D721Med (cell line): ENCODE results near the gene CCNK.

Source experiments
- DNase-seq: peaks from one replicate; pipeline ENCODE4 v3.0.0; 2011; ENCODE audit warnings: low spot score; ENCODE audit not compliant: insufficient read length
- FAIRE-seq: peaks from 2 replicates; lab custom pipeline; 2011; peaks lifted over from hg19 to GRCh38; lab: Jason Lieb, UNC
- TF ChIP-seq, protein P1 (sequence below): IDR thresholded peaks from 2 replicates; pipeline ENCODE4 v1.5.1; 2012; ENCODE audit warnings: mild to moderate bottlenecking, control low read depth; ENCODE audit not compliant: insufficient read depth; ENCODE audit errors: missing control alignments

CCNK gene

DNA sequence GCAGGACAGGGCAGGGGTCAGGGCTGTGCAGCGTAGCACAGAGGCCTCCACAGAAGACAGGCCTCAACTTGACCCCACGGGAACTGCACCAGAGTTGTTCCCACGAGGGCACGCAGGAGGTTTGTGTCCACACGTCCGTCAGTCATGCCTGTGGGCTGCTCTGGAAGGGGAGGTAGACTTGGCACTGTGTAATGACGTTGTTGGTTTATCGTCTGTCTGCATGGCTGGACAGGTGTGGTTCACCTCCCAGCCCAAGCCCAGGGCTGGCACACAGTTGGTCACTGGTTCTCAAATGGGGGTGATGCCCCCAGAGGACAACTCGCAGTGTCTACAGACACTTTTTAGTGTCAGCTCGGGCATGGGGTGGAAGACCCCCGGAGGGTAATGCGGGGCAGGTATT, 45.8 kb downstream of the CCNK start:
- TF ChIP-seq, protein P1, sequence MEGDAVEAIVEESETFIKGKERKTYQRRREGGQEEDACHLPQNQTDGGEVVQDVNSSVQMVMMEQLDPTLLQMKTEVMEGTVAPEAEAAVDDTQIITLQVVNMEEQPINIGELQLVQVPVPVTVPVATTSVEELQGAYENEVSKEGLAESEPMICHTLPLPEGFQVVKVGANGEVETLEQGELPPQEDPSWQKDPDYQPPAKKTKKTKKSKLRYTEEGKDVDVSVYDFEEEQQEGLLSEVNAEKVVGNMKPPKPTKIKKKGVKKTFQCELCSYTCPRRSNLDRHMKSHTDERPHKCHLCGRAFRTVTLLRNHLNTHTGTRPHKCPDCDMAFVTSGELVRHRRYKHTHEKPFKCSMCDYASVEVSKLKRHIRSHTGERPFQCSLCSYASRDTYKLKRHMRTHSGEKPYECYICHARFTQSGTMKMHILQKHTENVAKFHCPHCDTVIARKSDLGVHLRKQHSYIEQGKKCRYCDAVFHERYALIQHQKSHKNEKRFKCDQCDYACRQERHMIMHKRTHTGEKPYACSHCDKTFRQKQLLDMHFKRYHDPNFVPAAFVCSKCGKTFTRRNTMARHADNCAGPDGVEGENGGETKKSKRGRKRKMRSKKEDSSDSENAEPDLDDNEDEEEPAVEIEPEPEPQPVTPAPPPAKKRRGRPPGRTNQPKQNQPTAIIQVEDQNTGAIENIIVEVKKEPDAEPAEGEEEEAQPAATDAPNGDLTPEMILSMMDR: no peak
- no peak for DNase-seq

DNA sequence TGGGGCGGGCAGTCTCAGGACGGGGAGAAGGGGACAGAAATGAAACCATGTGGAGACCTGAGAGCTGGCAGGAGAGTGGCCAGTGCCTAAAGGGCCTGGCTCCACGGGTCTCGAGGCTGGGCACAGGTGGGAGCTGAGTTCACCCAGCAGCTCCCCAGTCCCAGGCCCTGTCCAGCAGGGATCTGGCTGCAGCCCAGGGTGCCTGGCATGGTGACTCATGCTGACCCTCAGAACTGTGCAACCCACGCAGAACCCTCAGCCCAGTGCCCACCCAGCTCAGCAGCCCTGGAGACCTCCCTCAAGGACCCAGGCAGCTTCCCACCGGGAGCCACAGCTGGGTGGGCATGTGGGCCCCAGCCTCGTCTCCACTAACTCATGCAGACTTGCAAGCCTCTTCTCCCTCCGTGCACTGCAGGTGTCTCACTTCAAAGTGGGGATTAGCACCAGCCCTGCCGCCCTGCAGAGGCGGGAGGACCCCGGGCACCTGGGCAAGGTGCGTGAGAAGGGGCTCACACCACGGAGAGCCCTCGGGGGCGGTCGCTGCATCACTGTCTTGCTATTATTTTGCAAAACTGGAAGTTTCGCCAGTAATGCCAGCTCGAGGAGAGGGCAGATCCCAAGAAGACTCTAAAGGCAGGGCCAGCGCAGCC, 46.3 kb downstream of the CCNK start:
- DNase-seq (no peak), FAIRE-seq (no peak)
- TF ChIP-seq, protein P1: no peak

More for the DNA sequence above, 45.8 kb downstream of the CCNK start:
- FAIRE-seq: no peak

DNA sequence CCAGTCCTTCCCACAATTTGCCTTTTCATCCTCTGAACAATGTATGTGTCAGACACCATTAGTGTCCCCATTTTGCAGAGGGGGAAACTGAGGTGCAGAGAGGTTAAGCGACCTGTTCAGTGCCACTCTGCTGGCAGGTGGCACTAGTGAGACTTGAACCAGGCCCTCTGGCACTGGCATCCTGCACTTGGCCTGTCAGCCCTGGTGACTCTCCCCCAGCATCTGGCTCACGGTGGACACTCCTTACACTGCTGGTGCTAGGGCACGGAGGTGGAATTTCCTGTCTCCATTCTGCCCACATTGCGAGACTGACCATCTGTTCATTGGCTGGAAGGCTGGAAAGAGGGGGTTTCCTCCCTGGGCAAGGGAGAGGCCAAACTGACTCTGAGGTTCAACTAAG, 48.7 kb downstream of the CCNK start:
- TF ChIP-seq, protein P1: peak; percentile 13
- no peak for DNase-seq

DNA sequence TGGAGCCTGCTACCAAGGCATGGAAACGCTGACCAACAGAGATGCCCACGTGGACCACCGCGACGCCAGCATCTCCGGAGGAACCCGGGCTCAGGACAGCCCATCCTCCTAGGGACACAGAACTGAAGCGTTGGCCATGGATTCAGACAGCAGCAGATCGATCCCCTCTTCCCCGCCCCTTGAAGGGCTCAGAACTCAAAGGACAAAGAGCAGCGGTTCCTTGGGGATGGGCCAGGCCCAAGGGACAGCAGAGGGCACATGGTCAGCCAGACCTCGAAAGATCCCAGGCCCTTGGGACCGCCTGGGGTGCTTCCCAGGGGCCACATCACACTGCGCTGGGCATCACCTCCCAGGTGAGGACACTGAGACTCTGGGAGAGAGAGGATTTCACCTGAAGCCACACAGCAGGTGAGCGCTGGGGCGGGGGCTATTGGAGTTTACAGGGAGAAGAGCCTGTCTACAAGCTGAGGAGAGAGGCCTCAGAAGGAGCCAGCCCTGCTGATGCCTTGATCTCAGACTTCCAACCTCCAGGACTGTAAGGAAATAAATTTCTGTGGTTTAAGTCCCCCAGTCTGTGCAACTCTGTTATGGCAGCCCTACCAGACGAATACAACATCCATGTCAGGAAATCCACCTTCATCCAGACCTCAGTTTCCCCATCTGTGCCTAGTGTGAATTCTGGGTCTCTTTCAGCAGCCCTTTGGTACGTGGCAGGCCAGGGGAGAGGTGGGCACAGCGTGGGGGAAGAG, 49.4 kb downstream of the CCNK start:
- FAIRE-seq: no peak
- TF ChIP-seq, protein P1: no peak

More for the DNA sequence above, 48.7 kb downstream of the CCNK start:
- no peak for FAIRE-seq

DNA sequence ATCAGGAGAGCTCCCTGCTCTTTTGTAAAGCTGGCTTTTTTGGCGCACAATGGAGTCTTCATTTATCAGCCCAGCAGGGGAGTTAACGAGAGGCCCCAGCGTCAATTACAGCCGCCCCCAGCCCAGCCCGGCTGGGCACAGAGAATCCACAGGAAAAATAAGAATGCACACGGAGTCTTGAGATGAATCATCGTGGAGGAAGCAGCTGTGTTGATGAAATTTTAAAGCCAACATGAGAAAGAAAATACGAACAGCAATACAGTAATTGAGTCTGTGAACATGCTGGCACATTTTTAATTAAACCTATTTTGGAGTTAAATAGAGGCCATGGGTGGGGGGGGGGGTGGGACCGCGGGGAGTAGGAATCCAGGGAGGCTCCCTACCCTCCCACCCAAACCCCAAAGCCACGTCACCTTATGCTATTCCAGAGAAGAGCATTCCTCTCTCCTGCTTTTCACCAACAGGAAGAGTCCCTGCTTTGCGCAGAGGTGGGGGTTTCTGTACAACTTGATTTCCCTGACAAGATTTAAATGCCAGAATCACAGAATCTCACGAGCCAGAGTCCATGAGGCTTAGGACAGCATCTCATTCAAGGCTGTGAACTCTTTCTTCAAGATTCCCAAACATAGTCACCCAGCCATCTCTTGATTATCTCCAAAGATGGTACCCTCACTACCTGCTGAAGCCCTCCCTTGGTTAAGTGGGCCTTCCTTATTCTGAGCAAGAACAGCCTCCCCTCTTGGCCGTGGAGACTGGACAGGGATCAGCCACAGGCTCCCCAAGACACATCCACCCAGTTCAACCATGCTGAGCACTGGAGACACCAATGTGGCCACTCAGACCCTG, 50.3 kb downstream of the CCNK start:
- no peak for DNase-seq
- TF ChIP-seq, protein P1: no peak
- no peak for FAIRE-seq

More for the DNA sequence above, 49.4 kb downstream of the CCNK start:
- no peak for DNase-seq

DNA sequence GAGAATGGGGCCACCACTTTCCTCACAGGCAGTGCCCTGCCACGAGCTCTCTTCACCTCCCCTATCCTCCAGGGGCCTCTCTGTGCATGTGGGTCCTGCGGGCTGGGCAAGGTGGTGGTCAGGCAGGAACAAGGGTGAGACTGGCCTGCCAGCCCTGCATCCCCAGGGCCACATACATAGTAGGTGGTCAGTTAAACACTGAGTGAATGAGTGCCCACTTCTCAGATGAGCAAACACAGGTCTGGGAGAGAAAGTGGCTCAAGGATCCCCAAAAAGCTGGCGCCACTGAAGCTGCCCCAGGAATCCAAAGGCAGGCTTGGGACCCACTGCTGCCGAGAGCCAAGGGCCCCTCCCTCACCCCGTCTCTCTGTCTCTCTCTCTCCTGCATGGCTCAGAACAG, 51.1 kb downstream of the CCNK start:
- TF ChIP-seq, protein P1: no peak
- no peak for FAIRE-seq
- DNase-seq: no peak
